Placental epithelial cell (primary cell): ENCODE data around the gene FBF1. TPM values are rescaled to one million over a fixed set of nuclear protein-coding genes. Genes with fewer than 3 reads are reported as not detected.

Experiments used
- total RNA-seq: library from RNA; depleted of rRNA; stranded (reverse); fragments of >200 nt; gene quantifications from 2 replicates; pipeline ENCODE4 v1.2.3, GENCODE V29; 2012

The FBF1 gene
- total RNA-seq = 7.3 and 28.7 TPM in 2 replicates

GRCh38 chr17:75940727-75941441 lies at the start of gene FBF1:
TSS of gene FBF1 (minus strand) at chr17:75941042. CDS start at chr17:75938149, 2,893 bp downstream.

GRCh38 chr17:75978938-75979704 lies 38.3 kb upstream of the FBF1 start, which contains the start of the genes ACOX1 and TEN1:
TSS of gene ACOX1 (minus strand) at chr17:75979166. CDS start at chr17:75979073, 93 bp downstream.
TSS of gene TEN1 (plus strand) at chr17:75979240. CDS start at chr17:75986193, 6,953 bp downstream.

GRCh38 chr17:75904749-75905521 lies 35.9 kb downstream of the FBF1 start, which contains the start of gene MRPL38:
TSS of gene MRPL38 (minus strand) at chr17:75904884. CDS start at chr17:75904875, 9 bp downstream.

GRCh38 chr17:75896415-75897159 lies 44.3 kb downstream of the FBF1 start, which contains the start of gene TRIM65:
TSS of gene TRIM65 (minus strand) at chr17:75896951. CDS start at chr17:75896937, 14 bp downstream.

GRCh38 chr17:75878174-75878998 lies 62.5 kb downstream of the FBF1 start, which contains the start of gene TRIM47:
TSS of gene TRIM47 (minus strand) at chr17:75878581. CDS start at chr17:75878548, 33 bp downstream.

Other genes starting within 250 kb of the FBF1 start
- gene ITGB4, start 219.6 kb downstream of the FBF1 start, total RNA-seq = 30.2 and 274 TPM in 2 replicates
- 66.3 and 77.0 TPM in 2 replicates for gene GALK1, start 175.8 kb downstream of the FBF1 start, total RNA-seq
- 21.2 and 22.8 TPM in 2 replicates for gene UNK, start 156.2 kb downstream of the FBF1 start, total RNA-seq
- gene UNC13D, start 96.6 kb downstream of the FBF1 start, total RNA-seq = 204 and 275 TPM in 2 replicates
- 28.1 and 30.2 TPM in 2 replicates for gene WBP2, start 85.7 kb downstream of the FBF1 start, total RNA-seq
- gene TRIM47, start 62.5 kb downstream of the FBF1 start, total RNA-seq = 16.7 and 25.9 TPM in 2 replicates
- gene TRIM65, start 44.1 kb downstream of the FBF1 start, total RNA-seq = 19.4 and 21.2 TPM in 2 replicates
- 40.0 and 41.0 TPM in 2 replicates for gene MRPL38, start 36.2 kb downstream of the FBF1 start, total RNA-seq
- 147 TPM in 2 replicates for gene ACOX1, start 38.1 kb upstream of the FBF1 start, total RNA-seq
- 48.4 and 78.5 TPM in 2 replicates for gene TEN1, start 38.2 kb upstream of the FBF1 start, total RNA-seq
- gene CDK3, start 59.8 kb upstream of the FBF1 start, total RNA-seq = 4.7 and 4.8 TPM in 2 replicates
- gene EVPL, start 86.3 kb upstream of the FBF1 start, total RNA-seq = 9.4 and 33.3 TPM in 2 replicates
- 31.8 and 32.3 TPM in 2 replicates for gene SRP68, start 131.5 kb upstream of the FBF1 start, total RNA-seq
- 0.22 TPM in 1 of 2 replicates, not detected in the other for gene GALR2, start 133.7 kb upstream of the FBF1 start, total RNA-seq
- under 0.01 TPM in 1 of 2 replicates, not detected in the other for gene ZACN, start 138.1 kb upstream of the FBF1 start, total RNA-seq
- gene EXOC7, start 162.7 kb upstream of the FBF1 start, total RNA-seq = 99.7 and 118 TPM in 2 replicates
- gene FOXJ1, start 200.2 kb upstream of the FBF1 start, total RNA-seq = 0.22 TPM in 1 of 2 replicates, not detected in the other